HG03108 (cell line): ENCODE data around the gene SCUBE1.

ENCODE experiments used
- ATAC-seq: cut with Tn5 transposase; IDR thresholded peaks from one replicate; pipeline ENCODE4 v1.9.1; 2021; ENCODE audit warnings: moderate library complexity; ENCODE audit not compliant: unreplicated experiment

The SCUBE1 gene

DNA sequence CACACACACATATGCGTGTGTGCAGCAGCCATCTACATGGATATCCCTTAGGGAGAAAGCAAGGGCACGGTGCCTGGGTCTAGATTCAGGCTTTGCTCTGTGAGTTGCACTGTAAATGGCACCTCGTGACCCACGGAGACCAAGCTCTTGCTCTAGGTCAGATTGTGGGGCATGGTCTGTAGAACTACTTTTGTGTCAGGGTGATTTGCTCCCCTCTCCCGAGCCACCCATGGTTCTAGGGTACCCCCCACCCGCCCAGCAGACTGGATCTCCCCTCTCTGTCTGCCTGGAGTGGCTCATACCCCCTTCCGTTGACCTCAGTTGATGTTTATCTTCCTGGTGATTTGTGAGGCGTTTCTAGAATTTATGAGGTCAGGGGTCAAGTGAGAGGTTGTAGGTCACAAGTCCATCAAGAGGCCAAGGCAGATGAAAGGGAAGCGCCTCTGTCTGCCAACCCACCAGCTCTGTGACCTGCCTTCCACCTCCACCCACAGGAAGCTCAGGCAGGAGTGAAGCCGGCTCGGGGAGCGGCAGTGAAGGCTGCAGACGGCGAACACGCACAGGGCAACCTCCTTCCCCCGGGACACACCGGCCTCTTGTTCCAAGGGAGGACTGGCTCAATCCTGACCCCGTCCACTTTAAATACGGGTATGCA lies 80.1 kb downstream of the SCUBE1 start:
- no peak for ATAC-seq

DNA sequence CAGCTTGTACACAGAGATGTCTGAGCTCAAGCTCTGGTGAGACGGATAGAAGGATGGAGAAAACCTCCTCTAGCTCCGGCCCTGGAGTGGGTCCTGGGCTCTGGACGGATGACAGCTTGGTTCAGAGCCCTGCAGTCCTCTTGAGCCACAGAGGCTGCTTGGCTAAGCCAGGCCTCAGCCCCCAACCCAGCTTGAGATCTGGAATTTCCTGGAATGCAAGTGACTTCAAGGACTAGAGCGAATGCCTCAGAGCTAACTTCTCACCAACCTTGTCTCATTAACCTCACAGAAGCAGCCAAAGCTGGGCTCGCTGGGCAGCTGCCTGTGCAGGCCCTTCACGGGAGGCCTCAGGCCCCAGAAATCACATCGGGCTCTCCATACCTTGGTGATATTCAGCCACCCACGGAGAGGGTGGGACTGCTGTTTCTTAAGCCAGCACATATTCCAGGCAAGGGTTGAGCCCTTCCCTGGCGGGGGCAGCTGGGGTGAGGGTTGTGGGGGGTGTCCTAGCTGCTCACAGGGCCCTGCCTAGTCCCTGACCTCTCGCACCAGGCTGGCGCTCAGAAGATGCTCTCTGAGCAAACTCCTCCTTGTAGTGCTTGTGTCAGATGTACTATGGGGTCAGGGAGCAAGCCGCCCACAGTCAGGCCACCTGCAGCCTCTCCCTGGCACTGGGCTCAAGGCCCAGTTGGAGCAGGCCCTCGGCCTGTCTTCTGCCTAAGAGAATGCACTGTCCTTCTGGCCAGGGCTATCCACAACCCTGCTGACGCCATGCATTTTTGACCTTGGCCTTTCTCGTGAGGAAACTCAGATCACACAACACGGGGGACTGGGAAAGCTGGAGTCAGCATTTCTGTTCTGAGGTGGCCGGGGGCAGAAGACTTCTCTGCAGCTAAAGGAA lies 82.6 kb downstream of the SCUBE1 start:
- ATAC-seq = no peak

DNA sequence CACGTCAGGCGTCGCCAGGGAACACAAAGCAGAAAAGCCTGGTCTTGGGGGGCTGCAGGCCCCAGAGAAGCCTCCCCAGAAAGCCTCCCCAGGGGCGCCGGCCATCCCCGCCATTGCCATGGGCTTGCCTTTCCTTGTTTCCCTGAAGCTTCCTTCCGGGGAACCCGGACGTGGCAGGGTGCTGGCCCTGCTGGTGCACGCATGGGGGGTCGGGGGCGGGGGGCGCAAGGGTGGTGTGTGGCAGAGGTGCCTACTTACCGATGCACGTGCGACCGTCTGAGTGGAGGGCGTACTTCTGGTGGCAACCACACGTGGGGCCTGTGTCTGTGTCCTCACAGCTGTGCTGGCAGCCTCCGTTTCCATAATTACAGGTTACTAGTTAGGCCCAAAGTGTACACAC lies 85.2 kb downstream of the SCUBE1 start:
- ATAC-seq = no peak

DNA sequence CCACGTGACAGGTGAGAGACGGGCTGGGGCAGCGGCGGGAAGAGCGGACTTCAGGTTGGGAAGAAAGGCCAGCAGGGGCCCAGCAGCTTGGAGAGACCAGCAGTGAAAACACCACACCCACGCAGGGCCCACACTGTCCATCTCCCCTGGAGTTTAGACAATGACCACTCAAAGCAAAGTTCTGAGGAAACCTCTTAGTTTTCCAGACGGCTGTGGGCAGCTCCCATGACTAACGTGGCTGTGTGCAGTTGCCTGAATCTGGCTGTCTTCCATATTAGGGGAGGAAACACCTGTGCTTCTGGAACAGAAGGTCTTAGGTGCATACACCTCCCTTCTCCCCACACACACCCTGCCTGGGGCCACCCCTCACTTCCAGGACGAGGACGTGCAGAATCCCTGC lies 85.6 kb downstream of the SCUBE1 start:
- ATAC-seq = no peak

DNA sequence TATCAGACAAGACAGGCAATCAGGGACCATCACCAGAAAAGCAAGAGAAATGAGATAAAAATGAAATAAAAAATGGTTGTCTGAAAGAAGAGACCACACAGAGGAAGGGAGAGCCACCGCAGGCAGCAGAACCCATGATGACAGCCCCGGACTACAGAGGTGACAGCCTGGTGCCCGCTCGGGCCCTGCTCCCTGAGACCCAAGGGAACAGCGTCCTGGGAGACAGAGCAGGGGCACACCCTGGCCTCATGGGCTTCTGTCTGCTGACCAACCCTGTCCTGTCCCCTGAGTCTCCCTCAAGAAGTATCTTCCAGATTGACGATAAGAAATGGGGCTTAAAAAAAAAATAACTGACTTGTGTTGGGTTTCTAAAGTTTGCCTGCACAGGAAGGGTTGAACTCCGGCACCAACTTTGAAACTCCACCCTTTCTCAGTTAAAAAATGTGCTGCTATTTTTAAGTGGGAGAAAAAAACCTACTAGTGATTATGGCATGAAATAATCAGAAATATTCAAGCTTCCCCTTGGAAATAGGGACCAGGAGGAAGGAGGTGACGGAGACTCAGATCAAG lies 86.1 kb downstream of the SCUBE1 start:
- ATAC-seq = no peak

DNA sequence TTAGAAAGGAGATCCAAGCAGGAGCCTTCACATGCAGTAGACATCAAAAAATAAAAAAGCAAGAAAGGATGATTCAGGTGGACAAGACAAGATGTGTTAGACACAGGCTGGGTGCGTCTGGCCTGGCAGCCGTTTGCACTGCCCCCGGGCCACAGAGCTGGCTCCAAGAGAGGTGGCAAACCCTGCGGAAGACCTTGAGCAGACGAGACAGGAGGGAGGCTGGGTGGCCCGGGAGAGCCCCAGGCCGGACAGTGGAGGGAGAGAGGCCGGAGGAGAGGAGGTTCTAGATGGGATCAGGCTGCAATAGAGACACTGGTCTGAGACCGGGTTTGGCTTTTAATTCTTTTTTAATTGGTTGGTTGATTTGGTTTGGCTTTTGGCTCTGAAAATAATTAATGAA lies 86.6 kb downstream of the SCUBE1 start:
- no peak for ATAC-seq

DNA sequence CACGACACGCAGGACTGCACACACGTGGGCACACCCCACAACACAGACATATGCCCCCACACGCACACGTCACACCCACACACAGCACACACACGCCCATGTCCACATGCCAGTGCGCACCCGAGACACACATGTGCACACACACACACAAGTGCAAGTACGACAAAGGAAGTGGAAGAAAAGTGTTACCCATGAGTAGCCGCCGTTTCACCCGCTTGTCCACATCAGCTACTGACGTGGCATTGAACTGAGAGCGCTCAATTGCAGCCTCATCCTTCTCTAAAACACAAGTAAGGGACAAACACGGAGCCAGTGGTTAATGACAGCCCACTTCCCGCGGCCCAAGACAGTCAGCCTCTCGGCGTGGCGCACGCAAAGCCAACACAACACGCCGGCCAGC lies 87.9 kb downstream of the SCUBE1 start:
- ATAC-seq = no peak

DNA sequence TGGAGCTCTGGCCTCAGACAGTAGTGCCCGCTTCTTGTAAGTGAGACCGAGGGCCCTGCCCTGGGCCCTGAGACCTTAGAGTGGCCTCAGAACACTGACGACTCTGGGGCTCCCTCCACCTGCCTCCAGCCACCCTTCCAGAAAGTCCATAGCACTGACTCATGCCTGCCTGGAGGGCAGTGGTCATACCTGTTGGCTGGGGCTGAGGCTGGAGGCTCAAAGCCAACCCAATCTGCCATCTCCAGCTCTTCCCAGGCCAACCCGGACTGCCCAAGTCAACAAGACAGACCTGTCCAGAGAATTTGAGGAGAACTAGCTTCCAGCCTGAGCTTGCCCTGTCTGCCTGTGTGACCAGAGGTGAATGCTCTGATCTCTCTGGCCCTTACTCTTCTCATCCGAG lies 89.3 kb downstream of the SCUBE1 start:
- no peak for ATAC-seq

DNA sequence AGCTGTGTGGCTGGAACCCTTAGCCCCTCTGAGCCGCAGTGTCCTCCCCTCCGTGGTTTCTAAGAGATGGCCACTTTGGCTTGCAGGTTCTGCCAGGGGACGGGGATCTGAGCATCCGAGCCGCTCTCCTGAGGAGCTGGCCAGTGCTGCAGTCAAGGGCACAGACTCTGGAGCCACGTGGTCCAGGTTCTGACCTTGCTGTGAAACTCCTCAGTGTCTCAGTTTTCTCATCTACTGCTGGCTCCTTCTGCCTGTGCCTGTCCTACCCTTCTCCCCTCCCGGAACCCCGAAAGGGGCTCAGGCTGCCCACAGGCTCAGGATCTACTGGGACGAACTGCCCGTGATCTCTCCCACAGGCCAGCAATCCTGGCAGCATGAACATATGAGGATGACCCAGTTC lies 90.9 kb downstream of the SCUBE1 start:
- no peak for ATAC-seq

DNA sequence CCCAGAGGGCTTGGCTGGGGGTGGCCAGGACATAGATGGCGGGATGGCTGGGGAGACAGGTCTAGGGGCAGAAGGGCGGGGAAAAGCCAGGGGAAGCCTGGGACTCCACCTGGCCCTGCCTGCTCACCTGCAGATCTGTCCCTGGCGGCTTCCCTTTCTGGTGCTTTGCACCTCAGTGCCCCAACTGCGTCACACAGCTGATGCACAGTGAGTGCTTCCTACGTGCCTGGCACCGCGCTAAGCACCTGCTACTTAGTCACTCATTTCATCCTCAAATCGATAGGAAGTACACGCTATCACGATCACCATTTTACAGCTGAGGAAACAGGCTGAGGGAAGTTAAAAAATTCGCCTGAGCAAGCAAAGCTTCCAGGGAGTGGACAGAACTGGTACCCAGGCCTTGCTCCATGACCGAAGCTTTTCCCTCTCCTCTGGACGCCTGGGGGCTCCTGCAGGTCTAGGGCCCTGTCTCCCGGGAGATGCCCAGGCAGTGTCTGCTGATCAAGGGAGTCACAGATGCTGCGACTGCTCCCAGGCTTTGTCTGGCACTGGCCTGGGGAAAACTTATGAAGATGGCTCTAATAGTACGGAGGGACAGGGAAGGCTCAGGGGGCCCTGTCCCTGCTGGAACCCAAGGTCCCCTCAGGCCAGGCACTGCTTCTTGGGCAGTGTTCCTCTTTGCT lies 93.2 kb downstream of the SCUBE1 start:
- ATAC-seq = no peak

DNA sequence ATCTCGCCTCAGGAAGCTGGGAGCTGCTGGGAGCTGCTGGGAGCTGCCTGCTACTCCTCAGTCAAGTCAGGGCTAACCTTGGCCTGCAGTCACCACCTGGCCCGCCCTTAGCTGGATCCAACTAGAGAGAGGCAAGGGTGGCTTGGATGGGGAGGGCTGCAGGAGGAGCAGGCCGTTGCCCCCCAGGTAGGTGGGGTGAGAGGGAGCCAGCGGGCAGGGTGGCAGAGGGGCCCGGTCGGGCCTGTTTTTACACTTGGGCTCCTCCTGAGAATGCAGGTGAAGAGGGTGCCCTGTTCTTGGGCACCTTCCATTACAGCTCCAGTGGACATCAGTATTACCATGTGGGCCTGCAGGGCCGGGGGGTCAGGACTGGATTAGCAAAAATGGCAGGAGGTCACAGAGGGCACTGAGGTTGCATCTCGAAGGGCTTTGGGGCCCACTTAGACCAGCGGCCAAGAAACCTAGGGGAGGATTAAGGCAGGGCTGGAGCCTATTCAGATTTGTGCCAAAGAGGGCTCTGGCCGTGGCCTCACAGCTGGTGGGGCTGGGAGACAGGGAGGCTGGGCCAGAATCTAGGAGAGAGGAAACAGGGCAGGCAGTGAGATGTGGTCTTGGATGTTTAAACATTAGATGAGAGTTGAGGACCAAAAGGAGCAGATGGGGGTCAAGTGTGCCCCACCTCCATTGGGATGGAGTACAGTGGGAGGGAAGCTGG lies 95.5 kb downstream of the SCUBE1 start:
- ATAC-seq = no peak

DNA sequence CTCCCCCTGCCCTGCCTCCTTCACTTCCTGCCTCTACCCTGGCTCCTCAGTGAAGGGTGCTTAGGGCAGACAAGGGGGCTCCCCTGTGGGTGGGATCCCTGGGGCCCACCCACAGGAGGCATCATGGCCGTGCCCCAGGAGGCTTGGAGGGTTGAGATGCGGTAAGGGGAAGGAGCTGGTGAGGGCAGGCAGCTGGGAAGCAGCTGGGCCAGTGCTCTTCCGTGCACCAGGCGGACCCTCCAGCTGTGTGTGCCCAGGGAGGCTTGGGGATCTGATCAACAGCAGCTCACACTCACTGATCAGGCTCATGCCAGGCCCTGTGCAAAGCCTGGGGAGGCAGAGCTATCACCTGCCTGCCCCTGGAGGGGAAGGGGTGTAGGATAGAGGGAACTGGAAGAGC lies 97.0 kb downstream of the SCUBE1 start:
- no peak for ATAC-seq

DNA sequence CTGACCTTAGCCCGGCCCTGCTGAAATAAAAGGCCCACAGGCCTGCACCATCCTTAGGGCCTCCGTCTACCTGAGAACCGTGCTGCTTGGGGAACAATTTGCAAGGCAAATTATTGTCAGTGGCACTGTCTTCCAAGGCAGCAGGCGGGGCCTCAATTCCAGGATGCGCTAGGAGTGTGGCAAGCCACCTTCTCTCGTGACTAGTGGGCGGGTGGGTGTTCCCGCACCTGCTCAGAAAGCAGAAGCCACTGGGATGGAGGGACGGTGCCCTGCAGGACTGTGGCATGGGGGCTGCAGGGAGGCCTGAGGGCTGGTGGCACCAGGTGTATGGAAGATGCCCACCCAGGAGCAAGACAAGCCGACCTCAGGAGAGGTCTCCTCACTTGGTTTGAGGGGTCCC lies 97.5 kb downstream of the SCUBE1 start:
- no peak for ATAC-seq

DNA sequence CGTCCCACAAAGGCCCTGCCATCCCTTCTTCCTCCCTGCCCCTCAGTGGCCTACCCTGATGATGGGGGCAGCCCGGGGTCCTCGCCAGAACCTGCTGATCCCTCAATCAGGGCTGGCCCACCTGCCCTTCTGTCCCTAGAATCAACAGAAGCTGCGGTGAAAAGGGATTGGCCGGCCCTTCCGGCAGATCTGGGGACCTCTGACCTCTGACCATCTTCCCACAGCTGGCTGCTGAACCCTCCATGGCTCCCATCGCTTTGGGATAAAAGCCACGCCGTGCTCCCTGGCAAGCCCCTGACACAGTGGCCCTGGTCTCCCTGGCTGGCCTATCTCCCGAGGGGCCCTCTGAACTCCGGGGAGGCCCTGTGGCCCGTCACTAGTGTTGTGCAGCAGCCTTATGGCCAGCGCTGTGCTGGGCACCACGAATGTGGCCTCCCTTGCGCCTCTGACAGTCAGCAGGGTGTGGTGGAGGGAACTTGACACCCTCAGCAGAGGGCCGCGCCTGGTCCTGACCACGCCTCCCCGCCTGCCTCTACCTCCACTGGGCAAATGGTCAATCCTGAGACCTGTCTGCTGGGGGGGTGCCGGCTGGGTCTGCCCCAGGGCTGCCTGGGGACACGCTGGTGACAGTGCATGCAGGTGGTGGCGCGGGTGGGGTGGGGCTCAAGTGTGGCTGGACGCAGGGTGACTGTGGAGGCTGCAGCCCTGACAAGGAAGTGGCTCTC lies 98.2 kb downstream of the SCUBE1 start:
- no peak for ATAC-seq

DNA sequence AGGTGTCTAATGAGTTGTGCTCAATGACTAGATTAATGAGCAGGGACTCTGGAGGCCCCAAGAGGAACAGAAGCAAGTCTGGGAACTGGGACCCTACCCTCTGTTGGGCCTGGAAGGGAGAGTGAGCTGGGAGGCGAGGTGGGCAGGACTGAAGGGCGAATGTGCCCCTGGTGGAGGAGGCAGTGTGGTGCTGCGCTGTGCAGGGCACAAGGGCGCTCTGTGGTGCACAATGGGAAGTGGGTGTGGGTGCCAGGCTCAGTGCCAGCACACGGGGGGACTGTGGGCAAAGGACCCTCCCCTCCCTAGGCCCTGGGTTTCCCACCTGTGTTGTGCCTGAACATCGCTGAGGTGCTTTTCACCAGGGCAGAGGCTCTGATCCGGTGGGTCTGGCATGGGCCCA lies 98.8 kb downstream of the SCUBE1 start:
- ATAC-seq = no peak

DNA sequence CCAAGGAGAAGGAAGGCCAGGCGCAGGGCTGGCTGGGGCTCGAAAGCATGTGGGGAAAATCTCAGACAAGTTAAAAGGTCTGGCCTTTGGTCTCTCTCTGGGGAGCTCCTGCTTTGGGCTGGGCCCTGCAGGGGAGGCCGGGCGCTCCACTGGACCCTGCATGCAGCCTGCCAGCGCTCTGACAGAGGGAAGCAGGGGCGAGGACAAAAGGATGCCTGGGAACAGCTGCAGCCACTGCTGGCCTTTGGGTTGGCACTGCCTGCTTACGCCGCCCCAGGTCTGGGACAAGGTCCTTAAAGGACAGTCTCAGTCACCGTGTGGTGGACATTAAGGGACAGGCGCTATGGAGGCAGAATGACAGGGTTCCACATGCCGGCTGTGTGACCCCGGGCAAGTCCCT lies 99.8 kb downstream of the SCUBE1 start:
- ATAC-seq = no peak

DNA sequence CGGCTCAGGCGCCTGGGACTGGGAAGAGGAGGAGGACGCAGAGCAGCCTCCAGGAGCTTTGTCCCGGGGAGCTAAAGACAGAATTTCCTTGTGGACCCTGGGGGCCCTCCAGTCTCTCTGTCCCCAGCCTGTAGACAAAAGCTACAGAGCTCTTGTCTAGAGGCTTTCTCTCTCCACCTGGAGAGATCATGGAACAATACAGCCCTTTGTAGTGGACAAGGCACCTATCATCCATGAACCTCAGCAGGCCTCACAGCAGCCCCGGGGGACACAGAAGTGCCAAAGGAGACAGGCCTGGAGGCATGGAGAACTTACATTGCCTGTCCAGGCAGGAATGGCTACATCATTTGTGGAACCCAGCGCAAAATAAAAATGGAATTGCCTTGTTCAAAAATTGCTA lies 100.5 kb downstream of the SCUBE1 start:
- ATAC-seq = no peak

DNA sequence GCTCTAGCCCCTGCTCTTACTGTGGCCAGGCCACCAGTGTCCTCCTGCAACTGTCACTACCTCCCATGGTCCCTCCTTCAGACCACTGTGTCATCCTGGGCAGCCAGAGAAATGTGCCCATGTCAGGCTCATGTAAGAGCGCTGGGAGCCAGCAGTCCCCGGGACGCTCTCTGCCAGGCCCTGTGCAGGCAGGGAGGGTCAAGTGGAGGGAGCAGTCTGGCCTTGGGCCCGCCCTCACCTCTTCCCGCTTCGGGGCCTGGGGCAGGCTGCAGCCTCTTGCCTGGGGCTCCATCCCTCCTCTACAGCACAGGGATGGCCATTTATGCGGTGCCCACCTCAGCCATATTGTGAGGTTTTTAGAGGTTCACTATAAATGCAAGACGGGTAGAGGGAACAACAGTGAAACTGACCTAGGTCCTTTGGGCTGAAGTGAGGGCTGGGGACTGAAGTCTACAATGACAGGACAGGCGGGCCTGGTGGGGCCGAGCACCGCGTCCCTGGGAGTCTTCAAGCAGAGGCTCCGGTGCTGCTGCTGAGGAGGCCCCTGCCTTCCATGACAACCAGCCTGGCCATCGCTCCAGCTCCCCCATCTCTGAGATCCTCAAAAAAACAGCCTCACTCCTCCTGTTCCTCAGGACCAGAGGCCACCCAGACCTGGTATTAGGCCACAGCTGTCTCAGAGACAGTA lies 101.3 kb downstream of the SCUBE1 start:
- no peak for ATAC-seq

DNA sequence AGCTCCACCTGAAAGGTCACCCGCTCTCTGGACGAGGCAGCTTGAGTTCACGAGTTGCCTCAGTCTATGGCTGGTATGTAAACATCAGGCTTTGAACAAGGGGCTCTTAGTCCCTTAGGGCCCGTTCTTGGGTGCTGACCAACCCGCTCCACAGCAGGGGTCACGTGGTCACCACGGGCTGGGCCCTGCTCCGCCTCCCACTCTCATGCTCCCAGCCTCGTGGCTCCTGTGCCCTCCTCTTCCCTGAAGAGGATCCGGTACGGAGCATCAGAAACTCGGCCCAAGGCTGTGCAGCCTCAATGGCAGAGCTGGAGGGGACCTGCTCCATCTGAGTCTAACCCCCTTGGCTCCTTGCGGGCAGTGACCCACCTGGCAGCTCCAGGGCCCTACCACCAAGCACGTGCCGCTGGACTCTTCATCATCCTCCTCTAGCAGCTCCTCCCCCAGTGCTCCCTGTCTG lies 102.0 kb downstream of the SCUBE1 start:
- no peak for ATAC-seq

DNA sequence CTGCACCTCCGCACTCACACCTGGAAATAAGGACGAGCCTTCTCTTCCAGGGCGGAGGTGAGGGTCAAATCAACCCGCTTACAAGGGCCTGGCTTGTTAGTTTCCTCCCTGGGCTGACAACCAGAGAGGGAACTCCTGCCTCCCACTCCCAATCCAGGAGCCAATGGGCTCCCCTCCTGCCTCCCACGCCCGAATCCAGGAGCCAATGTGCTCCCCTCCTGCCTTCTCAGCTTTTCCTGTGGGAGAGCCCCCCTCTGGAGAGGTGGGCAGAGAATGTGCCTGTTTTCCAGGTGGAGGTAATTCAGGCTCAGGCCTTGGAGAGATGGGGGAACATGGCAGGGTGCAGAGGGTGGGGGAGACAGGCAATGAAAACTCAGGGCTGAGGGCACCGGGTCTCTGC lies 102.6 kb downstream of the SCUBE1 start:
- ATAC-seq = no peak
